H1 (cell line): ENCODE results near the gene RPS13. TPM values are rescaled to one million over a fixed set of nuclear protein-coding genes. Genes with fewer than 3 reads are reported as not detected.

Experiments
- CTCF ChIA-PET: fragments of 300-600 bp; sonication (Branson Sonifier 250); formaldehyde crosslinking; loops from one replicate; lab custom pipeline; 2021; ENCODE audit not compliant: partially characterized antibody; lab: Charles Lee
- POLR2A ChIA-PET: fragments of 300-600 bp; sonication (Branson Sonifier 250); formaldehyde crosslinking; loops from one replicate; lab custom pipeline; 2021; ENCODE audit warnings: inconsistent platforms; ENCODE audit not compliant: partially characterized antibody; lab: Charles Lee
- DNase-seq, 2 experiments: peaks; one replicate each; pipeline versions ENCODE4 v3.0.0 to v3.0.0-alpha.2; 2010 to 2022; ENCODE audit warnings: low spot score in 2 of 2, low read depth in 1 of 2, mixed read lengths in 1 of 2
- FAIRE-seq: peaks from 2 replicates; lab custom pipeline; 2011; peaks lifted over from hg19 to GRCh38; lab: Jason Lieb, UNC
- H2AFZ ChIP-seq: 2 replicates; pipeline ENCODE4 v1.8.1; 2012; ENCODE audit warnings: low read length, inconsistent platforms
- H2AK5ac ChIP-seq: 2 replicates; pipeline ENCODE4 v1.6.1; 2013; ENCODE audit warnings: low read depth, low read length
- H2BK120ac ChIP-seq: replicated peaks from 2 replicates; pipeline ENCODE3; 2013; ENCODE audit warnings: low read depth, low read length, inconsistent platforms
- H2BK12ac ChIP-seq: 2 replicates; pipeline ENCODE4 v1.6.1; 2013; ENCODE audit warnings: low read depth, low read length
- H2BK15ac ChIP-seq: 2 replicates; pipeline ENCODE4 v1.6.1; 2013; ENCODE audit warnings: low read length
- H2BK20ac ChIP-seq: 2 replicates; pipeline ENCODE4 v1.6.1; 2013; ENCODE audit warnings: low read length
- H2BK5ac ChIP-seq: 2 replicates; pipeline ENCODE4 v1.6.1; 2013; ENCODE audit warnings: low read depth, low read length
- H3K14ac ChIP-seq: 2 replicates; pipeline ENCODE4 v1.6.1; 2013; ENCODE audit warnings: inconsistent platforms; ENCODE audit not compliant: insufficient read length
- H3K18ac ChIP-seq: 2 replicates; pipeline ENCODE4 v1.6.1; 2013; ENCODE audit warnings: low read length; ENCODE audit errors: extremely low read depth
- H3K23ac ChIP-seq: 2 replicates; pipeline ENCODE4 v1.6.1; 2013; ENCODE audit warnings: inconsistent platforms; ENCODE audit not compliant: insufficient read length
- H3K23me2 ChIP-seq: 2 replicates; pipeline ENCODE4 v1.6.1; 2013; ENCODE audit warnings: low read depth, low read length
- H3K27ac ChIP-seq: 2 replicates; pipeline ENCODE4 v1.6.1; 2011; ENCODE audit warnings: low read depth, low read length, inconsistent platforms
- H3K27me3 ChIP-seq, 4 experiments: replicated peaks in 1 of 4; 1 replicate in 1 of 4; 2 replicates in 3 of 4; pipeline versions ENCODE4 v1.6.1 to v1.8.1; 2011 to 2013; ENCODE audit warnings: low read length in 3 of 4, mild to moderate bottlenecking in 3 of 4, inconsistent platforms in 2 of 4, mixed read lengths in 2 of 4, moderate library complexity in 1 of 4; ENCODE audit not compliant: control insufficient read depth in 3 of 4, insufficient read depth in 3 of 4; ENCODE audit errors: extremely low read depth in 1 of 4
- H3K36me3 ChIP-seq, 4 experiments: 2 replicates each; pipeline versions ENCODE4 v1.6.1 to v1.8.1; 2011 to 2013; ENCODE audit warnings: mild to moderate bottlenecking in 4 of 4, low read length in 3 of 4, moderate library complexity in 2 of 4, control low read depth in 1 of 4, inconsistent platforms in 1 of 4; ENCODE audit not compliant: insufficient read depth in 4 of 4, control insufficient read depth in 2 of 4
- H3K4ac ChIP-seq: replicated peaks from 2 replicates; pipeline ENCODE3; 2013; ENCODE audit warnings: low read length, low read depth, mixed read lengths, inconsistent platforms; ENCODE audit not compliant: insufficient read length
- H3K4me1 ChIP-seq, 4 experiments: replicated peaks in 1 of 4; 1 replicate in 1 of 4; 2 replicates in 3 of 4; pipeline versions ENCODE4 v1.6.1 to v1.8.1; 2011 to 2013; ENCODE audit warnings: low read length in 3 of 4, inconsistent platforms in 2 of 4, mixed read lengths in 1 of 4; ENCODE audit not compliant: insufficient read depth in 4 of 4, control insufficient read depth in 3 of 4
- H3K4me2 ChIP-seq, 2 experiments: 2 replicates each; pipeline versions ENCODE4 v1.6.1 to v1.8.1; 2011 to 2013; ENCODE audit warnings: low read depth in 2 of 2, low read length in 2 of 2, control low read depth in 1 of 2, inconsistent platforms in 1 of 2, mild to moderate bottlenecking in 1 of 2; ENCODE audit not compliant: insufficient read depth in 1 of 2
- H3K4me3 ChIP-seq, 4 experiments: fragments of 200-600, 300-600 bp in 1 of 4; sonication (generic), shearing (Covaris generic), sonication (Bioruptor Twin) in 1 of 4; 2 replicates each; pipeline versions ENCODE4 v1.5.1 to v1.8.1; 2011 to 2016; ENCODE audit warnings: low read length in 4 of 4, low read depth in 3 of 4, control low read depth in 2 of 4, inconsistent platforms in 2 of 4, mild to moderate bottlenecking in 2 of 4, mixed read lengths in 1 of 4, moderate library complexity in 1 of 4; ENCODE audit not compliant: insufficient read depth in 2 of 4; ENCODE audit errors: extremely low read depth in 1 of 4
- H3K56ac ChIP-seq: replicated peaks from 2 replicates; pipeline ENCODE3; 2013; ENCODE audit warnings: low read depth, mild to moderate bottlenecking, mixed read lengths, low read length, inconsistent platforms; ENCODE audit not compliant: insufficient read length
- H3K79me1 ChIP-seq: 2 replicates; pipeline ENCODE4 v1.6.1; 2013; ENCODE audit warnings: low read depth, low read length, control low read depth
- H3K79me2 ChIP-seq, 2 experiments: 2 replicates each; pipeline versions ENCODE4 v1.6.1 to v1.8.1; 2012 to 2013; ENCODE audit warnings: low read length in 2 of 2, mild to moderate bottlenecking in 2 of 2, inconsistent platforms in 1 of 2; ENCODE audit not compliant: insufficient read depth in 2 of 2, control insufficient read depth in 1 of 2
- H3K9ac ChIP-seq, 4 experiments: replicated peaks in 1 of 4; 1 replicate in 1 of 4; 2 replicates in 3 of 4; pipeline versions ENCODE4 v1.6.1 to v1.8.1; 2011 to 2013; ENCODE audit warnings: low read depth in 3 of 4, low read length in 3 of 4, control low read depth in 2 of 4, mild to moderate bottlenecking in 2 of 4, moderate library complexity in 2 of 4, inconsistent platforms in 1 of 4; ENCODE audit errors: extremely low read depth in 1 of 4
- H3K9me3 ChIP-seq, 2 experiments: 2 replicates each; pipeline versions ENCODE4 v1.6.1 to v1.8.1; 2012 to 2013; ENCODE audit warnings: mild to moderate bottlenecking in 2 of 2, moderate library complexity in 2 of 2, control low read depth in 1 of 2, inconsistent platforms in 1 of 2, low read depth in 1 of 2, low read length in 1 of 2, mixed read lengths in 1 of 2; ENCODE audit not compliant: insufficient read depth in 2 of 2
- H4K20me1 ChIP-seq, 2 experiments: replicated peaks in 1 of 2; 2 replicates each; pipeline versions ENCODE3 to v1.8.1; 2011 to 2013; ENCODE audit warnings: inconsistent platforms in 2 of 2, low read length in 2 of 2, mild to moderate bottlenecking in 1 of 2; ENCODE audit not compliant: insufficient read depth in 2 of 2, control insufficient read depth in 1 of 2
- H4K5ac ChIP-seq: 2 replicates; pipeline ENCODE4 v1.6.1; 2013; ENCODE audit warnings: low read length, low read depth, mixed read lengths, inconsistent platforms; ENCODE audit not compliant: insufficient read length
- H4K8ac ChIP-seq: 2 replicates; pipeline ENCODE4 v1.8.0; 2013; ENCODE audit warnings: mild to moderate bottlenecking, moderate library complexity, low read length, inconsistent platforms; ENCODE audit not compliant: insufficient read depth; ENCODE audit errors: extremely low read depth
- H4K91ac ChIP-seq: replicated peaks from 2 replicates; pipeline ENCODE3; 2013; ENCODE audit warnings: low read length, mixed read lengths, inconsistent platforms; ENCODE audit not compliant: insufficient read length
- BCL11A ChIP-seq, 2 experiments: IDR thresholded peaks; one replicate each; pipeline ENCODE4 v1.6.1; 2011; ENCODE audit warnings: low read depth in 2 of 2, low read length in 2 of 2, mild to moderate bottlenecking in 2 of 2
- CREB1 ChIP-seq: IDR thresholded peaks from 2 replicates; pipeline ENCODE4 v1.6.1; 2012; ENCODE audit warnings: inconsistent platforms
- TAF1 ChIP-seq: IDR thresholded peaks from 2 replicates; pipeline ENCODE4 v1.6.1; 2011; ENCODE audit warnings: mild to moderate bottlenecking, low read depth, low read length
- TEAD4 ChIP-seq: IDR thresholded peaks from 2 replicates; pipeline ENCODE4 v1.6.1; 2012; ENCODE audit warnings: low read depth, low read length, inconsistent platforms, mixed read lengths
- YY1 ChIP-seq: IDR thresholded peaks from 2 replicates; pipeline ENCODE4 v1.6.1; 2011; ENCODE audit warnings: low read depth, mild to moderate bottlenecking, low read length
- WGBS, 2 experiments: shearing (Covaris generic) in 1 of 2; methylation state at CpG; one replicate each; pipeline versions ENCODE4 v1.1.6 to v1.1.7; 2013 to 2015; ENCODE audit warnings: low lambda C conversion rate in 2 of 2, mixed read lengths in 2 of 2, inconsistent platforms in 1 of 2, low coverage in 1 of 2, missing lambda C conversion rate in 1 of 2; ENCODE audit not compliant: insufficient replicate concordance in 2 of 2, insufficient coverage in 1 of 2, insufficient read length in 1 of 2; ENCODE audit errors: extremely low coverage in 1 of 2, missing lambda C conversion rate in 1 of 2; 5-methylcytosine and 5-hydroxymethylcytosine counted together
- polyA plus RNA-seq, 7 experiments: library from polyadenylated mRNA; depleted of rRNA in 3 of 7; stranded (reverse) in 5 of 7; unstranded in 2 of 7; fragments of >200 nt in 5 of 7; fragments of 200-250 nt in 2 of 7; gene quantifications; 1 replicate in 5 of 7; 2 replicates in 1 of 7; 4 replicates in 1 of 7; pipeline versions ENCODE4 v1.2.1 to v1.2.3, GENCODE V29; 2011 to 2013; ENCODE audit warnings: missing spikeins in 2 of 7, mixed read lengths in 2 of 7
- total RNA-seq: library from RNA; stranded (reverse); fragmentation: NEBNext Ultra II Directional; extraction: Animal tissue kit (Norgen Biotek cat#: 25700); gene quantifications from 2 replicates; pipeline ENCODE4 v1.2.1, GENCODE V29; 2021

The RPS13 gene
- total and polyA plus RNA-seq, 2 of the 8 experiments (the other 6 are each of a cell fraction or from before 2014, with no cell fraction given): 1,336 to 2,270 TPM

DNA sequence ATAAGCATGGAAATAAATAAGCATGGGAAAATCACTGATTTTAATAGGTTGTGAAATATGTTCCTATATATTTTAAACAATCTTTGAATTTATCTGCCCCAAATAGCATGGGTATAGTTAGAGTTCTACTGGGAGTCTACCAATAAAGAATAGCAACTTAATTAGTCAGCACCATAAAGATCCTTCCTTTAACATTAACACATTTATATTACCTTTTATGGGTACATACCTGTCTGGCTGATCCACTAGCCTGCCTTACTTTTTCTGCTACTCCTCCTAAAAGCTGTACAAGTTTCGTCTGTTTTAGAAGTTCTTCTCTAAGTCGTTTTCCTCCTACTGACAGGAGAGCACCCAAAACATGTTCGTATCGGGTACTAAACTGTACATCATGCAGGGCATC is 39.8 kb upstream of the RPS13 start:
- Histone ChIP-seq H3K14ac (no peak overlapping the region), H3K23me2 (no peaks in the 10 kb centered on the region), H2AK5ac (no peak overlapping the region), H3K23ac (no peak overlapping the region), H4K5ac (no peak overlapping the region), H3K36me3 (peaks cover 0 to 63% (median 32%) of the 10 kb centered on the region in 4 experiments; a peak in 7 of 8 replicates), H2BK5ac (no peak overlapping the region), H2BK20ac (no peak overlapping the region), H3K27ac (no peak overlapping the region), H2BK15ac (no peak overlapping the region), H3K4me2 (no peak overlapping the region), H3K27me3 (no peaks in the 10 kb centered on the region), H3K56ac (no peak overlapping the region), H4K91ac (no peak overlapping the region), H2AFZ (no peak overlapping the region), H3K79me2 (no peaks in the 10 kb centered on the region), H3K18ac (no peak overlapping the region), H3K9me3 (no peaks in the 10 kb centered on the region), H3K4me1 (no peaks in the 10 kb centered on the region), H3K4ac (no peak overlapping the region), H3K79me1 (no peaks in the 10 kb centered on the region), H3K9ac (no peak overlapping the region), H2BK120ac (no peak overlapping the region), H2BK12ac (no peak overlapping the region), H3K4me3 (no peak overlapping the region), H4K20me1 (no peaks in the 10 kb centered on the region), H4K8ac (no peak overlapping the region)
- 91% methylated on average over 4 of the region's 4 CpGs; no CpG with 5 or more reads in 1 of the 2 experiments for WGBS, 2 experiments
- TF ChIP-seq TAF1 (no peak), CREB1 (no peak), TEAD4 (no peak), YY1 (no peak), BCL11A (IDR thresholded peaks at IDR 0.05; ENCODE audit: low read depth in 2 of 2, low read length in 2 of 2) (no peak)
- no peak for FAIRE-seq
- no peak for DNase-seq
- ChIA-PET CTCF (interaction anchor here (3.8 kb wide), 1 partner anchor 9 kb away, joined by 23 read pairs; no protein-coding TSS in a partner anchor), POLR2A (no interaction called here)
